ENCODE measurements around the gene ZNF726.

GRCh38 chr19:23884363-23884762 is 30.3 kb upstream of the ZNF726 start:
- TF ChIP-seq POLR2AphosphoS5 (IDR thresholded peaks at IDR 0.05; ENCODE audit: low read depth, low read length), result no peak
- TF ChIP-seq POLR2A (IDR thresholded peaks at IDR 0.05; ENCODE audit: low read depth, low read length), result no peak
- no peak for TF ChIP-seq PAX5 (IDR thresholded peaks at IDR 0.05; ENCODE audit: insufficient read depth, low read length, severe bottlenecking)
- no peak for TF ChIP-seq SPI1 (IDR thresholded peaks at IDR 0.05; ENCODE audit: low read depth, low read length)
- no peak for TF ChIP-seq TAF1 (IDR thresholded peaks at IDR 0.05; ENCODE audit: low read depth, low read length)
- no peak for TF ChIP-seq POU2F2 (IDR thresholded peaks at IDR 0.05; ENCODE audit: low read depth, low read length)
